ENCODE data around the gene CPSF2. TPM values are rescaled to one million over a fixed set of nuclear protein-coding genes. Genes with fewer than 3 reads are reported as not detected.
"Not testable (repeated sequence)": the region's sequence is repeated elsewhere in the genome, so short reads cannot be mapped to it uniquely, and the experiment has no call there.

CPSF2 gene
- total RNA-seq, 1 experiment from 2014 or later, result 51.5 TPM

DNA sequence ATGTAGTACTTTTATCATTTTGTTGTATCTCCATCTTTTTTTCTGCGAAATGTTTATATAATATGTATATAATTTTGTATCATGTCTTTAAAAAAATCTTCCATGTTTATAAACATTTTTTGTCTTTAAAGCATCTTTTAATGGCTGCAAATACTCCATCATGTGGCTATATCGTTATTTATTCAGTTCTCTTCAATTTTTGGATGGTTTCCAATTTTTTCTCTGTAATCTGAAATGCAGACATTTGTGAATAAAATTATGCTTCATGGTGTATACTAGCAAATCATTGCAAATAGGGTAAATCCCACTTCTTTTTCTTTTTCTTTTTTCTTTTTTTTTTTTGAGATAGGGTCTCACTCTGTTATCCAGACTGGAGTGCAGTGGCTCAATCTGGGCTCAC is 54.0 kb downstream of the CPSF2 start:
- TF ChIP-seq EZH2phosphoT487 (IDR thresholded peaks at IDR 0.05; ENCODE audit: borderline replicate concordance, low read length), result no peak
- TF ChIP-seq, protein P1, sequence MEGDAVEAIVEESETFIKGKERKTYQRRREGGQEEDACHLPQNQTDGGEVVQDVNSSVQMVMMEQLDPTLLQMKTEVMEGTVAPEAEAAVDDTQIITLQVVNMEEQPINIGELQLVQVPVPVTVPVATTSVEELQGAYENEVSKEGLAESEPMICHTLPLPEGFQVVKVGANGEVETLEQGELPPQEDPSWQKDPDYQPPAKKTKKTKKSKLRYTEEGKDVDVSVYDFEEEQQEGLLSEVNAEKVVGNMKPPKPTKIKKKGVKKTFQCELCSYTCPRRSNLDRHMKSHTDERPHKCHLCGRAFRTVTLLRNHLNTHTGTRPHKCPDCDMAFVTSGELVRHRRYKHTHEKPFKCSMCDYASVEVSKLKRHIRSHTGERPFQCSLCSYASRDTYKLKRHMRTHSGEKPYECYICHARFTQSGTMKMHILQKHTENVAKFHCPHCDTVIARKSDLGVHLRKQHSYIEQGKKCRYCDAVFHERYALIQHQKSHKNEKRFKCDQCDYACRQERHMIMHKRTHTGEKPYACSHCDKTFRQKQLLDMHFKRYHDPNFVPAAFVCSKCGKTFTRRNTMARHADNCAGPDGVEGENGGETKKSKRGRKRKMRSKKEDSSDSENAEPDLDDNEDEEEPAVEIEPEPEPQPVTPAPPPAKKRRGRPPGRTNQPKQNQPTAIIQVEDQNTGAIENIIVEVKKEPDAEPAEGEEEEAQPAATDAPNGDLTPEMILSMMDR (conservative IDR thresholded peaks at IDR 0.05; ENCODE audit: low read depth, low read length), result no peak
- no peak for TF ChIP-seq EZH2 (IDR thresholded peaks at IDR 0.05; ENCODE audit: low read length, unreplicated experiment)
- H3K9me3 ChIP-seq (ENCODE audit: low read length), result no peaks in the 10 kb centered on the region
- POLR2A ChIA-PET (ENCODE audit: unreplicated experiment), result no interaction called here
- intact Hi-C loops (cut with micrococcal nuclease), result no loop called here
- no peak overlapping the region for H3K27ac ChIP-seq (ENCODE audit: low read length)
- H3K79me2 ChIP-seq (ENCODE audit: low read length), result no peaks in the 10 kb centered on the region
- no peak for DNase-seq
- H3K9ac ChIP-seq (ENCODE audit: low read length), result no peak overlapping the region
- BruUV-seq (replicated peaks), result no TSS peak
- no peak overlapping the region for H3K4me3 ChIP-seq (ENCODE audit: low read length)
- H3K9me2 ChIP-seq (replicated peaks; ENCODE audit: low read length), result no peaks in the 10 kb centered on the region
- no peak for ATAC-seq
- H3K36me3 ChIP-seq (ENCODE audit: low read depth, low read length), result no peaks in the 10 kb centered on the region
- no peaks in the 10 kb centered on the region for H4K20me1 ChIP-seq (ENCODE audit: low read length)
- CTCF ChIA-PET, result no interaction called here
- no peaks in the 10 kb centered on the region for H3K4me1 ChIP-seq (ENCODE audit: insufficient read depth, low read length)
- no peaks in the 10 kb centered on the region for H3F3A ChIP-seq (ENCODE audit: low read length, unreplicated experiment)
- H3K4me2 ChIP-seq (ENCODE audit: low read length), result no peak overlapping the region
- no peak overlapping the region for H2AFZ ChIP-seq (ENCODE audit: low read length)
- H3K27me3 ChIP-seq (ENCODE audit: low read length), result no peaks in the 10 kb centered on the region

DNA sequence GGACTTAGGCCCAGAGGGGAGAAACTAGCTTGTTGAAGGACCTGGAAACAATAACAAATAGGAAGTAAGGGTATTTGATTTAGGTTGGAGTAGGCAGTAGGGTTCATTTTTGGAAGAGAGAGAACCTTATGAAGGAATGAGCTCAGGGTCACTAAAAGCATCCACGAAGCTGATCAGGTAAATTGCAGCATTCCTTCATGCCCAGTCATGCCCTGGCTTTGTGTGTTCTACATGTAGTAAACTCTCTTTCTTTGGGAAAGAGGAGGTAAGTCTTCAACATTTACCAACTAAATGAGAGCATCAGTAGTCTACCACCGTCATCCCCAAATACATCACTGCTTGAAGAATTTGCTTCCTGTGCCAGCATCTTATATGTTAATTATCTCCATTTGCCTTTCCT is 54.7 kb downstream of the CPSF2 start:
- intact Hi-C loops (cut with micrococcal nuclease), result no loop called here
- Histone ChIP-seq H3K9ac (ENCODE audit: low read length) (no peak overlapping the region), H4K20me1 (ENCODE audit: low read length) (no peaks in the 10 kb centered on the region), H3K27ac (ENCODE audit: low read length) (no peak overlapping the region), H3K79me2 (ENCODE audit: low read length) (no peaks in the 10 kb centered on the region), H2AFZ (ENCODE audit: low read length) (no peak overlapping the region), H3F3A (ENCODE audit: low read length, unreplicated experiment) (no peaks in the 10 kb centered on the region), H3K27me3 (ENCODE audit: low read length) (no peaks in the 10 kb centered on the region), H3K9me2 (replicated peaks; ENCODE audit: low read length) (no peaks in the 10 kb centered on the region), H3K4me1 (ENCODE audit: insufficient read depth, low read length) (no peaks in the 10 kb centered on the region), H3K4me3 (ENCODE audit: low read length) (no peak overlapping the region), H3K4me2 (ENCODE audit: low read length) (no peak overlapping the region), H3K9me3 (ENCODE audit: low read length) (no peaks in the 10 kb centered on the region), H3K36me3 (ENCODE audit: low read depth, low read length) (no peaks in the 10 kb centered on the region)
- no TSS peak for BruUV-seq (replicated peaks)
- ChIA-PET CTCF (no interaction called here), POLR2A (ENCODE audit: unreplicated experiment) (no interaction called here)
- ATAC-seq (no peak), DNase-seq (no peak)
- TF ChIP-seq, protein P1 (conservative IDR thresholded peaks at IDR 0.05; ENCODE audit: low read depth, low read length), result no peak
- TF ChIP-seq EZH2 (IDR thresholded peaks at IDR 0.05; ENCODE audit: low read length, unreplicated experiment), result no peak
- TF ChIP-seq EZH2phosphoT487 (IDR thresholded peaks at IDR 0.05; ENCODE audit: borderline replicate concordance, low read length), result no peak

DNA sequence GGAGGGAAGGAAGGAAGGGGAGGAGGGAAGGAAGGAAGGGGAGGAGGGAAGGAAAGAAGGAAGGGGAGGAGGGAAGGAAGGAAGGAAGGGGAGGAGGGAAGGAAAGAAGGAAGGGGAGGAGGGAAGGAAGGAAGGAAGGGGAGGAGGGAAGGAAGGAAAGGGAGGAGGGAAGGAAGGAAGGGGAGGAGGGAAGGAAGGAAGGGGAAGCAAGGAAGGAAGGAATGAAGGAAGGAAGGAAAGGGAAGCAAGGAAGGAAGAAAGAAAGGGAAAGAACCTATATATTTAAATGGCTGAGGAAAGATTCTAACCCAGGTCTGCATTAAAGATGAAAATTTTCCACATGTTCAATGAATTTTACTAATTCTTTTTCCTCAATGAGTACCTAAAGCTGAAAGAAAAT is 57.4 kb downstream of the CPSF2 start:
- POLR2A ChIA-PET (ENCODE audit: unreplicated experiment); H3K27ac ChIP-seq (ENCODE audit: low read length); CTCF ChIA-PET; H3K4me2 ChIP-seq (ENCODE audit: low read length); H4K20me1 ChIP-seq (ENCODE audit: low read length); H3K9me3 ChIP-seq (ENCODE audit: low read length); H3K4me3 ChIP-seq (ENCODE audit: low read length); H3K79me2 ChIP-seq (ENCODE audit: low read length); ATAC-seq; BruUV-seq (replicated peaks); DNase-seq; H3K36me3 ChIP-seq (ENCODE audit: low read depth, low read length); H3K9ac ChIP-seq (ENCODE audit: low read length); H3K27me3 ChIP-seq (ENCODE audit: low read length); H3K4me1 ChIP-seq (ENCODE audit: insufficient read depth, low read length); H2AFZ ChIP-seq (ENCODE audit: low read length); H3F3A ChIP-seq (ENCODE audit: low read length, unreplicated experiment); H3K9me2 ChIP-seq (replicated peaks; ENCODE audit: low read length); intact Hi-C loops (cut with micrococcal nuclease): not testable (repeated sequence)
